Right lobe of liver (tissue), 6 donors: ENCODE results near the gene SAMD4A. TPM values are rescaled to one million over a fixed set of nuclear protein-coding genes. Genes with fewer than 3 reads are reported as not detected.

Source experiments
- ATAC-seq, 4 donors: fragments of 200-7000 bp; cut with Tn5 transposase; one replicate each; pipeline ENCODE4 v1.9.1; 2020; ENCODE audit warnings: mild to moderate bottlenecking in 4 of 4, moderate library complexity in 4 of 4
- DNase-seq, 3 donors: peaks; one replicate each; pipeline ENCODE4 v3.0.0-alpha.2; 2020
- H3K27ac ChIP-seq, 3 donors: fragments of 200-600 bp; one replicate each; pipeline ENCODE4 v1.8.0; 2022
- H3K27me3 ChIP-seq, 2 donors: fragments of 200-600 bp; one replicate each; pipeline ENCODE4 v1.8.0; 2022
- H3K36me3 ChIP-seq, 4 donors: fragments of 200-600 bp; sonication (generic) in 1 of 4; one replicate each; pipeline versions ENCODE4 v1.5.1 to v1.8.0; 2017 to 2022; ENCODE audit warnings: control low read depth in 1 of 4
- H3K4me1 ChIP-seq, 4 donors: fragments of 200-600 bp; sonication (generic) in 1 of 4; one replicate each; pipeline versions ENCODE4 v1.5.1 to v1.8.0; 2017 to 2022; ENCODE audit warnings: control low read depth in 1 of 4
- H3K4me3 ChIP-seq, 3 donors: fragments of 200-600 bp; one replicate each; pipeline ENCODE4 v1.8.0; 2022
- H3K9me3 ChIP-seq, 4 donors: fragments of 200-600 bp; sonication (generic) in 1 of 4; one replicate each; pipeline versions ENCODE4 v1.5.1 to v1.8.0; 2017 to 2022; ENCODE audit warnings: control low read depth in 1 of 4
- POLR2A ChIP-seq: fragments of 450-650 bp; IDR thresholded peaks from one replicate; pipeline ENCODE4 v1.6.1; 2017; ENCODE audit warnings: antibody characterized with exemption, mild to moderate bottlenecking
- WGBS: methylation state at CpG from one replicate; pipeline ENCODE4 v1.1.6; 2018; ENCODE audit warnings: low coverage, low lambda C conversion rate; ENCODE audit not compliant: insufficient coverage; ENCODE audit errors: missing lambda C conversion rate; 5-methylcytosine and 5-hydroxymethylcytosine counted together
- intact Hi-C, 2 donors: fragments of 100-400 bp; cut with DNase I; formaldehyde crosslinking; loops; one replicate each; pipeline versions ENCODE4 v1.11.2 to v1.14.1; 2022
- total RNA-seq, 6 experiments: library from RNA; depleted of rRNA in 2 of 6; stranded (reverse); fragments of >200 nt in 2 of 6; fragmentation: NEBNext Ultra II Directional in 3 of 6; extraction: Animal tissue kit (Norgen Biotek cat#: 25700) in 3 of 6; gene quantifications; one replicate each; pipeline versions ENCODE4 v1.1.0 to v1.2.4, GENCODE V29; 2016 to 2023
- TF ChIP-seq, protein P1 (sequence below), 4 donors: fragments of 200-600 bp in 3 of 4; fragments of 450-650 bp in 1 of 4; IDR thresholded peaks; one replicate each; pipeline versions ENCODE4 v1.5.1 to v1.8.0; 2016 to 2022; ENCODE audit warnings: antibody characterized with exemption in 4 of 4, mild to moderate bottlenecking in 2 of 4
- donor health status: DM: no; HTN: yes; CAD: no.
- donor health status: DM: no; HTN: no; CAD: no.
- donor health status: DM: no; HTN: no; CAD: no.
- donor health status: DM: no; HTN: yes; CAD: no.
- donor health status: DM: no; HTN: yes; CAD: no.

Gene SAMD4A
- total RNA-seq, 6 experiments from 2014 or later, result 16.7 to 31.9 (median 21.1) TPM

DNA sequence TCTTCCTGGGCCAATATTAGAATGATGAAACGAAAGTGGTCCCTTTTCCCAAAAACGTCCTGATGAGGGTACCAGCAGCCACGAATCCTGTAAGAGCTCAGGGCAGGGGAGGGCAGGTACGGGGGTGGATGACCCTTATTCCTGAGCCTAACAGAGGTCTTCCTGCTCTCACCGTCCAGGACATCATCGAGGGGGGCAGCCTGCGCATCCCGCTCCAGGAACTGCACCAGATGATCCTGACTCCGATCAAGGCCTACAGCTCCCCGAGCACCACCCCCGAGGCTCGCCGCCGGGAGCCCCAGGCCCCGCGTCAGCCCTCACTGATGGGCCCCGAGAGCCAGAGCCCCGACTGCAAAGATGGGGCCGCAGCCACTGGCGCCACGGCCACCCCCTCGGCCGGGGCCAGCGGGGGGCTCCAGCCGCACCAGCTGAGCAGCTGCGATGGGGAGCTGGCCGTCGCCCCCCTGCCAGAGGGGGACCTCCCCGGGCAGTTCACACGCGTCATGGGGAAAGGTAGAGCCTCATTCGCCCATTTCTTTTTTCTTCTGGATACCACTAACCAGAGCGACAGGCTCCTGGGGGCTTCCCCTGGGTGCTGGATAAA is 193.2 kb downstream of the SAMD4A start:
- Histone ChIP-seq H3K27me3 (no peaks in the 10 kb centered on the region), H3K4me1 (no peaks in the 10 kb centered on the region), H3K4me3 (no peak overlapping the region), H3K9me3 (no peaks in the 10 kb centered on the region), H3K36me3 (peaks cover 0 to 52% (median 15%) of the 10 kb centered on the region in 4 donors), H3K27ac (no peak overlapping the region)
- intact Hi-C loops, result no loop called here
- 84% methylated on average over 7 of the region's 33 CpGs for whole genome bisulfite sequencing
- TF ChIP-seq, protein P1, sequence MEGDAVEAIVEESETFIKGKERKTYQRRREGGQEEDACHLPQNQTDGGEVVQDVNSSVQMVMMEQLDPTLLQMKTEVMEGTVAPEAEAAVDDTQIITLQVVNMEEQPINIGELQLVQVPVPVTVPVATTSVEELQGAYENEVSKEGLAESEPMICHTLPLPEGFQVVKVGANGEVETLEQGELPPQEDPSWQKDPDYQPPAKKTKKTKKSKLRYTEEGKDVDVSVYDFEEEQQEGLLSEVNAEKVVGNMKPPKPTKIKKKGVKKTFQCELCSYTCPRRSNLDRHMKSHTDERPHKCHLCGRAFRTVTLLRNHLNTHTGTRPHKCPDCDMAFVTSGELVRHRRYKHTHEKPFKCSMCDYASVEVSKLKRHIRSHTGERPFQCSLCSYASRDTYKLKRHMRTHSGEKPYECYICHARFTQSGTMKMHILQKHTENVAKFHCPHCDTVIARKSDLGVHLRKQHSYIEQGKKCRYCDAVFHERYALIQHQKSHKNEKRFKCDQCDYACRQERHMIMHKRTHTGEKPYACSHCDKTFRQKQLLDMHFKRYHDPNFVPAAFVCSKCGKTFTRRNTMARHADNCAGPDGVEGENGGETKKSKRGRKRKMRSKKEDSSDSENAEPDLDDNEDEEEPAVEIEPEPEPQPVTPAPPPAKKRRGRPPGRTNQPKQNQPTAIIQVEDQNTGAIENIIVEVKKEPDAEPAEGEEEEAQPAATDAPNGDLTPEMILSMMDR (IDR thresholded peaks at IDR 0.05), result no peak
- no peak for TF ChIP-seq POLR2A
- ATAC-seq (no peak), DNase-seq (no peak)

DNA sequence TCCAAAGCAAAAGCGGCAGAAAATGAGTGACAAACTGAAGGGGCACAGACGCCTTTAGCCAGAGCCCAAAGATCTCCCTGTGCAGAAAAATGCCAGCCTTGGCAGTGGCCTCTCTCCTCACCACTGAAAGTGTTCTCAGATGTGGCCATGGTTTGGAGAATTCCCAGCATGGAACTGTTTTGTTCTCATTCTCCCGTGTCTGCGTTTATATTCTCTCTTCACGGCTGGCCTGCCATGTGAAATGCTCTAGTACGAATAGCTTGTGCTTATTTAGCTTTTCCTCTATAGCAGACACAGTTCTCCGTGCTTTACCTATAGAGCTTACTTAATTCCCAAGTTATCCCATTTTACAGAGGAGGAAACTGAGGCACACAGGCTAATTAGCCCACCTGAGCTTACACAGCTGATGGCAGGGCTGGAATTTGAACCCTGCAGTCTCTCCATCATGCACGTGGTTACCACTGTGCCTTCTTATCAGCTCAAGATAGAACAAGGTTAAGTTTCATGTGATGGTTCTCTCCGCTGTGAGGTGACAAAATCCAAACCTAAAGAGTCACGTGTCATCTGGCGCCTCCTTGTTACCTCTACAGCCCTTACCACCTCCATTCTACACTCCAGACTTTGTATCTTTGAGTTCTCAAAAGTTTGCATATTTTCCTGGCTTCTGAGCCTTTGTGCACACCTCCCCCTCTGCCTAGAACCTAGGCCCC is 194.1 kb downstream of the SAMD4A start:
- no peaks in the 10 kb centered on the region for H3K9me3 ChIP-seq
- no peak for DNase-seq
- H3K4me1 ChIP-seq, result no peaks in the 10 kb centered on the region
- no peak overlapping the region for H3K4me3 ChIP-seq
- H3K27ac ChIP-seq, result no peak overlapping the region
- H3K36me3 ChIP-seq, result peaks cover 0 to 50% (median 15%) of the 10 kb centered on the region in 4 donors
- TF ChIP-seq POLR2A, result no peak
- TF ChIP-seq, protein P1 (IDR thresholded peaks at IDR 0.05), result no peak
- WGBS, result 92% methylated on average over 11 of the region's 11 CpGs
- intact Hi-C loops, result no loop called here
- ATAC-seq, result no peak
- H3K27me3 ChIP-seq, result no peaks in the 10 kb centered on the region

DNA sequence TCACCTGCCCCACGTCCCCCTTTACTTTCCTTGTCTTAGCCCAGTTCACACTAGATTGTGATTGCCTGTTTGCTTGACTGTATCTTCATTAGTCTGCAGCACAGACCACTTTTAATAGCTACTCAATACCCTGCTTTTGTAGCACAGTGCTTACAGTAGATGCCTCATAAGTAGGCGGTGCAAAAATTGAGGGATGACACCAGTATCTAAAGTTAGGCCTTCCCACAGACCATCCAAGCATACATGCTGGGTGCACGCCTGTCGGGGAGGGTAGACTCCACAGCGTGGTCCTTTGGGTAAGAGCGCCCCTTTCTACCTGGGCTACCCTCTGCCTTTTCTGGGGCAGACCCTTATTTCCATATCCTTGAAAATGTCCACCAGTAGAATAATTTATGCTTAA is 194.9 kb downstream of the SAMD4A start:
- no peaks in the 10 kb centered on the region for H3K9me3 ChIP-seq
- no peaks in the 10 kb centered on the region for H3K4me1 ChIP-seq
- H3K4me3 ChIP-seq, result no peak overlapping the region
- no peak overlapping the region for H3K27ac ChIP-seq
- peak in 1 of 4 donors; percentile 9 for ATAC-seq
- intact Hi-C loops, result no loop called here
- TF ChIP-seq, protein P1 (IDR thresholded peaks at IDR 0.05), result no peak
- TF ChIP-seq POLR2A, result no peak
- H3K36me3 ChIP-seq, result peaks cover 0 to 57% (median 15%) of the 10 kb centered on the region in 4 donors
- no peak for DNase-seq
- no peaks in the 10 kb centered on the region for H3K27me3 ChIP-seq
- 95% methylated on average over 5 of the region's 6 CpGs for WGBS

DNA sequence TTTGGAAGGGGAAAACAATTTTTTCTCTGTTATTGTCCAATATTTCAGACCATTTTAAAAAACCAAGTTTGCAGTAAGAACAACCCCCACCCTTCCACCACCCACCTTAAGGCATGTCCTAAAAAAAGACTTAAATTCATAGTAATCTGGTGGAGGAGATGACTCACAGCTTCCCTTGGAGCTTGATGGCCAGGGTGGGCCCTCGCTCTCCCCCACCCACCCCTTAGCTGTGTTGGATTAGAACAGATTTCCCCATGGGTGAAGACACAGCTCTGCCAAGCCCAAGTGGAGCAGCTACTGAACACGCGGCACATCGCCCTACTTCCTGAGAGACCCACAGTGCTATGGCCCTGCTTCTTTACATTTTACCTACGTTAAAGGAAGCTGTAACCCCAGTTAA is 195.4 kb downstream of the SAMD4A start:
- intact Hi-C loops, result no loop called here
- H3K27me3 ChIP-seq, result no peaks in the 10 kb centered on the region
- no peaks in the 10 kb centered on the region for H3K4me1 ChIP-seq
- DNase-seq (no peak), ATAC-seq (no peak)
- TF ChIP-seq, protein P1 (IDR thresholded peaks at IDR 0.05), result no peak
- no peak for TF ChIP-seq POLR2A
- no peak overlapping the region for H3K4me3 ChIP-seq
- WGBS, result 80% methylated on average over 1 of the region's 5 CpGs
- peaks cover 0 to 62% (median 15%) of the 10 kb centered on the region in 4 donors for H3K36me3 ChIP-seq
- H3K27ac ChIP-seq, result no peak overlapping the region
- H3K9me3 ChIP-seq, result no peaks in the 10 kb centered on the region
